Right lobe of liver (tissue), 4 donors: ENCODE measurements around the gene CARS1.

Source experiments
- CTCF ChIP-seq, 4 donors: fragments of 200-600 bp in 3 of 4; fragments of 450-650 bp in 1 of 4; IDR thresholded peaks; one replicate each; pipeline versions ENCODE4 v1.5.1 to v1.8.0; 2016 to 2022; ENCODE audit warnings: antibody characterized with exemption in 4 of 4, mild to moderate bottlenecking in 2 of 4
- POLR2A ChIP-seq: fragments of 450-650 bp; IDR thresholded peaks from one replicate; pipeline ENCODE4 v1.6.1; 2017; ENCODE audit warnings: antibody characterized with exemption, mild to moderate bottlenecking
- donor health status: DM: no; HTN: no; CAD: no.
- donor health status: DM: no; HTN: no; CAD: no.
- donor health status: DM: no; HTN: yes; CAD: no.

GRCh38 chr11:3104051-3104714, 47.0 kb upstream of the CARS1 start:
- no peak for TF ChIP-seq POLR2A
- no peak for TF ChIP-seq CTCF (IDR thresholded peaks at IDR 0.05)
